HepG2 (cell line): ENCODE data around the gene PEX7.

ENCODE experiments used
- CAMTA2 ChIP-seq: sonication (generic); formaldehyde crosslinking; IDR thresholded peaks from 2 replicates; pipeline ENCODE4 v1.4.0; 2020; ENCODE audit warnings: mild to moderate bottlenecking, missing genetic modification reagents, borderline replicate concordance
- CTCF ChIP-seq: sonication (generic); formaldehyde crosslinking; IDR thresholded peaks from 2 replicates; pipeline ENCODE4 v1.5.0; 2020; ENCODE audit warnings: mild to moderate bottlenecking, missing genetic modification reagents, moderate library complexity
- KDM5B ChIP-seq: sonication (generic); formaldehyde crosslinking; IDR thresholded peaks from 2 replicates; pipeline ENCODE4 v1.4.0; 2020; ENCODE audit warnings: missing genetic modification reagents, mild to moderate bottlenecking, borderline replicate concordance
- MTF2 ChIP-seq: sonication (generic); formaldehyde crosslinking; IDR thresholded peaks from 2 replicates; pipeline ENCODE4 v1.5.0; 2020; ENCODE audit warnings: missing genetic modification reagents, borderline replicate concordance
- SATB2 ChIP-seq: sonication (generic); formaldehyde crosslinking; IDR thresholded peaks from 2 replicates; pipeline ENCODE4 v1.5.0; 2020; ENCODE audit warnings: missing genetic modification reagents
- SP1 ChIP-seq, 2 experiments: fragments of 450-650 bp in 1 of 2; sonication (generic) in 1 of 2; formaldehyde crosslinking in 1 of 2; IDR thresholded peaks; 2 replicates each; pipeline versions ENCODE4 v1.4.0 to v1.6.1; 2016 to 2020; ENCODE audit warnings: missing genetic modification reagents in 1 of 2
- TFAP4 ChIP-seq: sonication (generic); IDR thresholded peaks from 2 replicates; pipeline ENCODE4 v1.6.1; 2016; ENCODE audit warnings: low read depth, borderline replicate concordance
- ZBTB3 ChIP-seq: sonication (generic); formaldehyde crosslinking; IDR thresholded peaks from 2 replicates; pipeline ENCODE4 v1.4.0; 2020; ENCODE audit warnings: low read depth, mild to moderate bottlenecking, moderate library complexity, missing genetic modification reagents, borderline replicate concordance
- ZSCAN20 ChIP-seq: sonication (generic); formaldehyde crosslinking; IDR thresholded peaks from 2 replicates; pipeline ENCODE4 v1.4.0; 2020; ENCODE audit warnings: missing genetic modification reagents, mild to moderate bottlenecking, borderline replicate concordance

GRCh38 chr6:136958168-136958567, 135.8 kb downstream of the PEX7 start:
- TF ChIP-seq SATB2 (CRISPR knock-in tag) (no peak), SP1 (IDR thresholded peaks at IDR 0.05) (no peak), SP1 (CRISPR knock-in tag; IDR thresholded peaks at IDR 0.05) (no peak), CAMTA2 (CRISPR knock-in tag) (no peak), KDM5B (CRISPR knock-in tag) (no peak), ZSCAN20 (CRISPR knock-in tag) (no peak), CTCF (CRISPR knock-in tag) (no peak), TFAP4 (no peak), ZBTB3 (CRISPR knock-in tag) (no peak), MTF2 (no peak)
